ENCODE measurements around the gene PLEKHG3.

Gene PLEKHG3

GRCh38 chr14:64675312-64675711, 28.9 kb upstream of the PLEKHG3 start:
- H3K27ac ChIP-seq (ENCODE audit: low read depth, low read length), result no peak overlapping the region
- H3K36me3 ChIP-seq (ENCODE audit: insufficient read depth, low read length), result no peaks in the 10 kb centered on the region
- peaks cover 15% of the 10 kb centered on the region; the same call in 1 of the 2 replicates for H3K4me1 ChIP-seq (ENCODE audit: insufficient read depth, low read length)
- H3K27me3 ChIP-seq (ENCODE audit: insufficient read depth, low read length), result no peaks in the 10 kb centered on the region
- no peak overlapping the region for H3K4me3 ChIP-seq (ENCODE audit: low read length)
- WGBS, result 96% methylated on average over 3 of the region's 3 CpGs
- no peak overlapping the region for H3K9ac ChIP-seq (ENCODE audit: low read depth, low read length)
- no peaks in the 10 kb centered on the region for H3K9me3 ChIP-seq (ENCODE audit: insufficient read depth, low read depth, low read length)

- Histone ChIP-seq H3K9ac (ENCODE audit: low read depth, low read length) (no peak overlapping the region), H3K36me3 (ENCODE audit: insufficient read depth, low read length) (no peaks in the 10 kb centered on the region), H3K27ac (ENCODE audit: low read depth, low read length) (no peak overlapping the region), H3K4me3 (ENCODE audit: low read length) (no peak overlapping the region), H3K4me1 (ENCODE audit: insufficient read depth, low read length) (peaks cover 15% of the 10 kb centered on the region; the same call in 1 of the 2 replicates), H3K27me3 (ENCODE audit: insufficient read depth, low read length) (no peaks in the 10 kb centered on the region), H3K9me3 (ENCODE audit: insufficient read depth, low read depth, low read length) (no peaks in the 10 kb centered on the region)
- 92% methylated on average over 3 of the region's 3 CpGs for WGBS
These were observed 27.7 kb upstream of the PLEKHG3 start for GRCh38 chr14:64676410-64677008.

- no peak overlapping the region for H3K27ac ChIP-seq (ENCODE audit: low read depth, low read length)
- 85% methylated on average over 10 of the region's 10 CpGs for WGBS
These were observed 24.1 kb upstream of the PLEKHG3 start for GRCh38 chr14:64680013-64680713.

GRCh38 chr14:64680714-64681065, 23.5 kb upstream of the PLEKHG3 start:
- Histone ChIP-seq H3K4me1 (ENCODE audit: insufficient read depth, low read length) (peaks cover 3% of the 10 kb centered on the region; the same call in 1 of the 2 replicates), H3K4me3 (ENCODE audit: low read length) (no peak overlapping the region), H3K9me3 (ENCODE audit: insufficient read depth, low read depth, low read length) (no peaks in the 10 kb centered on the region), H3K9ac (ENCODE audit: low read depth, low read length) (no peak overlapping the region), H3K36me3 (ENCODE audit: insufficient read depth, low read length) (no peaks in the 10 kb centered on the region), H3K27me3 (ENCODE audit: insufficient read depth, low read length) (no peaks in the 10 kb centered on the region), H3K27ac (ENCODE audit: low read depth, low read length) (no peak overlapping the region)
- WGBS, result 98% methylated on average over 3 of the region's 3 CpGs

More at GRCh38 chr14:64680013-64680713, 24.1 kb upstream of the PLEKHG3 start:
- H3K27me3 ChIP-seq (ENCODE audit: insufficient read depth, low read length), result no peaks in the 10 kb centered on the region
- no peaks in the 10 kb centered on the region for H3K9me3 ChIP-seq (ENCODE audit: insufficient read depth, low read depth, low read length)
- H3K36me3 ChIP-seq (ENCODE audit: insufficient read depth, low read length), result no peaks in the 10 kb centered on the region
- H3K4me3 ChIP-seq (ENCODE audit: low read length), result no peak overlapping the region
- no peak overlapping the region for H3K9ac ChIP-seq (ENCODE audit: low read depth, low read length)
- H3K4me1 ChIP-seq (ENCODE audit: insufficient read depth, low read length), result 0 out of 2 replicates have a peak, but pooled peaks cover 3% of the 10 kb centered on the region

GRCh38 chr14:64681796-64682710, 22.2 kb upstream of the PLEKHG3 start:
- H3K27ac ChIP-seq (ENCODE audit: low read depth, low read length), result peak overlapping the region; percentile 35; the same call in 1 of the 2 replicates
- H3K4me3 ChIP-seq (ENCODE audit: low read length), result no peak overlapping the region
- H3K27me3 ChIP-seq (ENCODE audit: insufficient read depth, low read length), result no peaks in the 10 kb centered on the region
- H3K9ac ChIP-seq (ENCODE audit: low read depth, low read length), result no peak overlapping the region
- H3K4me1 ChIP-seq (ENCODE audit: insufficient read depth, low read length), result peaks cover 3% of the 10 kb centered on the region; the same call in 1 of the 2 replicates
- H3K36me3 ChIP-seq (ENCODE audit: insufficient read depth, low read length), result no peaks in the 10 kb centered on the region
- H3K9me3 ChIP-seq (ENCODE audit: insufficient read depth, low read depth, low read length), result no peaks in the 10 kb centered on the region
- 83% methylated on average over 15 of the region's 15 CpGs for whole genome bisulfite sequencing

GRCh38 chr14:64682843-64683242, 21.4 kb upstream of the PLEKHG3 start:
- H3K36me3 ChIP-seq (ENCODE audit: insufficient read depth, low read length), result no peaks in the 10 kb centered on the region
- H3K9me3 ChIP-seq (ENCODE audit: insufficient read depth, low read depth, low read length), result no peaks in the 10 kb centered on the region
- WGBS, result 97% methylated on average over 5 of the region's 5 CpGs
- 0 out of 2 replicates have a peak, but pooled peaks cover under 1% of the 10 kb centered on the region for H3K27me3 ChIP-seq (ENCODE audit: insufficient read depth, low read length)
- H3K27ac ChIP-seq (ENCODE audit: low read depth, low read length), result no peak overlapping the region
- no peak overlapping the region for H3K9ac ChIP-seq (ENCODE audit: low read depth, low read length)
- H3K4me3 ChIP-seq (ENCODE audit: low read length), result no peak overlapping the region
- peaks cover 3% of the 10 kb centered on the region; the same call in 1 of the 2 replicates for H3K4me1 ChIP-seq (ENCODE audit: insufficient read depth, low read length)

- Histone ChIP-seq H3K27me3 (ENCODE audit: insufficient read depth, low read length) (peaks cover 5% of the 10 kb centered on the region; the same call in 1 of the 2 replicates), H3K9me3 (ENCODE audit: insufficient read depth, low read depth, low read length) (no peaks in the 10 kb centered on the region), H3K36me3 (ENCODE audit: insufficient read depth, low read length) (no peaks in the 10 kb centered on the region), H3K4me3 (ENCODE audit: low read length) (no peak overlapping the region), H3K27ac (ENCODE audit: low read depth, low read length) (no peak overlapping the region), H3K9ac (ENCODE audit: low read depth, low read length) (no peak overlapping the region), H3K4me1 (ENCODE audit: insufficient read depth, low read length) (peaks cover 3% of the 10 kb centered on the region; the same call in 1 of the 2 replicates)
- 91% methylated on average over 15 of the region's 15 CpGs for WGBS
These were observed 21.0 kb upstream of the PLEKHG3 start for GRCh38 chr14:64683264-64683663.

- no peak overlapping the region for H3K27ac ChIP-seq (ENCODE audit: low read depth, low read length)
- H3K4me3 ChIP-seq (ENCODE audit: low read length), result no peak overlapping the region
- H3K4me1 ChIP-seq (ENCODE audit: insufficient read depth, low read length), result no peaks in the 10 kb centered on the region; the same call in 1 of the 2 replicates
- 89% methylated on average over 6 of the region's 6 CpGs for WGBS
- no peaks in the 10 kb centered on the region for H3K9me3 ChIP-seq (ENCODE audit: insufficient read depth, low read depth, low read length)
- no peaks in the 10 kb centered on the region for H3K36me3 ChIP-seq (ENCODE audit: insufficient read depth, low read length)
- H3K27me3 ChIP-seq (ENCODE audit: insufficient read depth, low read length), result peaks cover 13% of the 10 kb centered on the region
- no peak overlapping the region for H3K9ac ChIP-seq (ENCODE audit: low read depth, low read length)
These were observed 20.1 kb upstream of the PLEKHG3 start for GRCh38 chr14:64684091-64684490.

GRCh38 chr14:64685371-64686281, 18.6 kb upstream of the PLEKHG3 start:
- no peak overlapping the region for H3K4me3 ChIP-seq (ENCODE audit: low read length)
- H3K4me1 ChIP-seq (ENCODE audit: insufficient read depth, low read length), result no peaks in the 10 kb centered on the region; the same call in 1 of the 2 replicates
- no peaks in the 10 kb centered on the region for H3K9me3 ChIP-seq (ENCODE audit: insufficient read depth, low read depth, low read length)
- WGBS, result 74% methylated on average over 9 of the region's 10 CpGs
- peaks cover 20% of the 10 kb centered on the region for H3K27me3 ChIP-seq (ENCODE audit: insufficient read depth, low read length)
- no peaks in the 10 kb centered on the region for H3K36me3 ChIP-seq (ENCODE audit: insufficient read depth, low read length)
- H3K9ac ChIP-seq (ENCODE audit: low read depth, low read length), result no peak overlapping the region
- no peak overlapping the region for H3K27ac ChIP-seq (ENCODE audit: low read depth, low read length)

- 86% methylated on average over 7 of the region's 7 CpGs for WGBS
These were observed 18.0 kb upstream of the PLEKHG3 start for GRCh38 chr14:64686282-64686615.

More at GRCh38 chr14:64686282-64686615, 18.0 kb upstream of the PLEKHG3 start:
- Histone ChIP-seq H3K27ac (ENCODE audit: low read depth, low read length) (no peak overlapping the region), H3K9me3 (ENCODE audit: insufficient read depth, low read depth, low read length) (no peaks in the 10 kb centered on the region), H3K9ac (ENCODE audit: low read depth, low read length) (no peak overlapping the region), H3K27me3 (ENCODE audit: insufficient read depth, low read length) (peaks cover 20% of the 10 kb centered on the region), H3K4me1 (ENCODE audit: insufficient read depth, low read length) (no peaks in the 10 kb centered on the region; the same call in 1 of the 2 replicates), H3K36me3 (ENCODE audit: insufficient read depth, low read length) (no peaks in the 10 kb centered on the region), H3K4me3 (ENCODE audit: low read length) (no peak overlapping the region)
